Measurements from ENCODE around the gene TM9SF1. TPM values are rescaled to one million over a fixed set of nuclear protein-coding genes. Genes with fewer than 3 reads are reported as not detected.

TM9SF1 gene
- total and polyA plus RNA-seq, 2 of the 13 experiments (the other 11 are each of a cell fraction or from before 2014, with no cell fraction given): 83.2 to 110 TPM

GRCh38 chr14:24141097-24141880 lies 54.0 kb downstream of the TM9SF1 start, which contains the start of gene EMC9 (continued):
- TF ChIP-seq, protein P1, sequence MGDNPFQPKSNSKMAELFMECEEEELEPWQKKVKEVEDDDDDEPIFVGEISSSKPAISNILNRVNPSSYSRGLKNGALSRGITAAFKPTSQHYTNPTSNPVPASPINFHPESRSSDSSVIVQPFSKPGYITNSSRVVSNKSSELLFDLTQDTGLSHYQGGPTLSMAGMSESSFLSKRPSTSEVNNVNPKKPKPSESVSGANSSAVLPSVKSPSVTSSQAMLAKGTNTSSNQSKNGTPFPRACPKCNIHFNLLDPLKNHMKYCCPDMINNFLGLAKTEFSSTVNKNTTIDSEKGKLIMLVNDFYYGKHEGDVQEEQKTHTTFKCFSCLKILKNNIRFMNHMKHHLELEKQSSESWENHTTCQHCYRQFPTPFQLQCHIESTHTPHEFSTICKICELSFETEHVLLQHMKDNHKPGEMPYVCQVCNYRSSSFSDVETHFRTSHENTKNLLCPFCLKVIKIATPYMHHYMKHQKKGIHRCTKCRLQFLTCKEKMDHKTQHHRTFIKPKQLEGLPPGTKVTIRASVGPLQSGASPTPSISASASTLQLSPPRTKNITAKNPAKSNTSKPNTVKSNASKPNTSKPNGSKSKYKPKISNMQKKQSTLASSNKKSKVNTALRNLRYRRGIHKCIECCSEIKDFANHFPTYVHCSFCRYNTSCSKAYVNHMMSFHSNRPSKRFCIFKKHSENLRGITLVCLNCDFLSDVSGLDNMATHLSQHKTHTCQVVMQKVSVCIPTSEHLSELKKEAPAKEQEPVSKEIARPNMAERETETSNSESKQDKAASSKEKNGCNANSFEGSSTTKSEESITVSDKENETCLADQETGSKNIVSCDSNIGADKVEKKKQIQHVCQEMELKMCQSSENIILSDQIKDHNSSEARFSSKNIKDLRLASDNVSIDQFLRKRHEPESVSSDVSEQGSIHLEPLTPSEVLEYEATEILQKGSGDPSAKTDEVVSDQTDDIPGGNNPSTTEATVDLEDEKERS (CRISPR knock-in tag; IDR thresholded peaks at IDR 0.05): peak; percentile 90
- TF ChIP-seq ZNF335 (CRISPR knock-in tag; IDR thresholded peaks at IDR 0.05) (peak; percentile 92; the same call in 1 of the 2 replicates), PRPF4 (IDR thresholded peaks at IDR 0.05; ENCODE audit: low read depth, low read length, poor library complexity, severe bottlenecking) (peak; percentile 92), ZNF614 (CRISPR knock-in tag; IDR thresholded peaks at IDR 0.05; ENCODE audit: borderline replicate concordance) (peak; percentile 95), ZNF260 (CRISPR knock-in tag; IDR thresholded peaks at IDR 0.05; ENCODE audit: borderline replicate concordance, low read depth) (peak; percentile 98; the same call in 1 of the 2 replicates), ZIK1 (CRISPR knock-in tag; IDR thresholded peaks at IDR 0.05; ENCODE audit: borderline replicate concordance, low read depth) (peak; percentile 87), REPIN1 (CRISPR knock-in tag; IDR thresholded peaks at IDR 0.05; ENCODE audit: borderline replicate concordance, low read depth) (peak; percentile 6; the same call in 1 of the 2 replicates), SAP130 (CRISPR knock-in tag; IDR thresholded peaks at IDR 0.05; ENCODE audit: low read depth) (peak; percentile 97), ZNF138 (CRISPR knock-in tag; IDR thresholded peaks at IDR 0.05; ENCODE audit: low read depth) (peak; percentile 97), SMAD1 (CRISPR knock-in tag; IDR thresholded peaks at IDR 0.05; ENCODE audit: borderline replicate concordance, low read depth) (peak; percentile 71), ZBTB38 (CRISPR knock-in tag; IDR thresholded peaks at IDR 0.05) (peak; percentile 78), ZNF549 (CRISPR knock-in tag; IDR thresholded peaks at IDR 0.05) (no peak), FIP1L1 (IDR thresholded peaks at IDR 0.05; ENCODE audit: borderline replicate concordance, insufficient read depth, low read depth, low read length) (peak; percentile 83; the same call in 1 of the 2 replicates), HHEX (CRISPR knock-in tag; IDR thresholded peaks at IDR 0.05) (no peak), NFKBIZ (CRISPR knock-in tag; IDR thresholded peaks at IDR 0.05) (peak; percentile 95)
- TF ChIP-seq, protein P2, sequence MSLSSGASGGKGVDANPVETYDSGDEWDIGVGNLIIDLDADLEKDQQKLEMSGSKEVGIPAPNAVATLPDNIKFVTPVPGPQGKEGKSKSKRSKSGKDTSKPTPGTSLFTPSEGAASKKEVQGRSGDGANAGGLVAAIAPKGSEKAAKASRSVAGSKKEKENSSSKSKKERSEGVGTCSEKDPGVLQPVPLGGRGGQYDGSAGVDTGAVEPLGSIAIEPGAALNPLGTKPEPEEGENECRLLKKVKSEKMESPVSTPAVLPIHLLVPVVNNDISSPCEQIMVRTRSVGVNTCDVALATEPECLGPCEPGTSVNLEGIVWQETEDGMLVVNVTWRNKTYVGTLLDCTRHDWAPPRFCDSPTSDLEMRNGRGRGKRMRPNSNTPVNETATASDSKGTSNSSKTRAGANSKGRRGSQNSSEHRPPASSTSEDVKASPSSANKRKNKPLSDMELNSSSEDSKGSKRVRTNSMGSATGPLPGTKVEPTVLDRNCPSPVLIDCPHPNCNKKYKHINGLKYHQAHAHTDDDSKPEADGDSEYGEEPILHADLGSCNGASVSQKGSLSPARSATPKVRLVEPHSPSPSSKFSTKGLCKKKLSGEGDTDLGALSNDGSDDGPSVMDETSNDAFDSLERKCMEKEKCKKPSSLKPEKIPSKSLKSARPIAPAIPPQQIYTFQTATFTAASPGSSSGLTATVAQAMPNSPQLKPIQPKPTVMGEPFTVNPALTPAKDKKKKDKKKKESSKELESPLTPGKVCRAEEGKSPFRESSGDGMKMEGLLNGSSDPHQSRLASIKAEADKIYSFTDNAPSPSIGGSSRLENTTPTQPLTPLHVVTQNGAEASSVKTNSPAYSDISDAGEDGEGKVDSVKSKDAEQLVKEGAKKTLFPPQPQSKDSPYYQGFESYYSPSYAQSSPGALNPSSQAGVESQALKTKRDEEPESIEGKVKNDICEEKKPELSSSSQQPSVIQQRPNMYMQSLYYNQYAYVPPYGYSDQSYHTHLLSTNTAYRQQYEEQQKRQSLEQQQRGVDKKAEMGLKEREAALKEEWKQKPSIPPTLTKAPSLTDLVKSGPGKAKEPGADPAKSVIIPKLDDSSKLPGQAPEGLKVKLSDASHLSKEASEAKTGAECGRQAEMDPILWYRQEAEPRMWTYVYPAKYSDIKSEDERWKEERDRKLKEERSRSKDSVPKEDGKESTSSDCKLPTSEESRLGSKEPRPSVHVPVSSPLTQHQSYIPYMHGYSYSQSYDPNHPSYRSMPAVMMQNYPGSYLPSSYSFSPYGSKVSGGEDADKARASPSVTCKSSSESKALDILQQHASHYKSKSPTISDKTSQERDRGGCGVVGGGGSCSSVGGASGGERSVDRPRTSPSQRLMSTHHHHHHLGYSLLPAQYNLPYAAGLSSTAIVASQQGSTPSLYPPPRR (CRISPR knock-in tag; IDR thresholded peaks at IDR 0.05; ENCODE audit: borderline replicate concordance): peak; percentile 80
- TF ChIP-seq, protein P3, sequence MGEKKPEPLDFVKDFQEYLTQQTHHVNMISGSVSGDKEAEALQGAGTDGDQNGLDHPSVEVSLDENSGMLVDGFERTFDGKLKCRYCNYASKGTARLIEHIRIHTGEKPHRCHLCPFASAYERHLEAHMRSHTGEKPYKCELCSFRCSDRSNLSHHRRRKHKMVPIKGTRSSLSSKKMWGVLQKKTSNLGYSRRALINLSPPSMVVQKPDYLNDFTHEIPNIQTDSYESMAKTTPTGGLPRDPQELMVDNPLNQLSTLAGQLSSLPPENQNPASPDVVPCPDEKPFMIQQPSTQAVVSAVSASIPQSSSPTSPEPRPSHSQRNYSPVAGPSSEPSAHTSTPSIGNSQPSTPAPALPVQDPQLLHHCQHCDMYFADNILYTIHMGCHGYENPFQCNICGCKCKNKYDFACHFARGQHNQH (CRISPR knock-in tag; IDR thresholded peaks at IDR 0.05): peak; percentile 97
